8988T (cell line): ENCODE data around the gene VARS2.
"Not testable (repeated sequence)": the region's sequence is repeated elsewhere in the genome, so short reads cannot be mapped to it uniquely, and the experiment has no call there.

ENCODE experiments used
- DNase-seq: peaks from one replicate; pipeline ENCODE4 v3.0.0; 2011

Gene VARS2

GRCh38 chr6:30900863-30901417 is 13.1 kb upstream of the VARS2 start:
- DNase-seq, result no peak

GRCh38 chr6:30901436-30901835 is 12.6 kb upstream of the VARS2 start:
- DNase-seq, result no peak

- not testable (repeated sequence) for DNase-seq
Measured at GRCh38 chr6:30902196-30902595, 11.8 kb upstream of the VARS2 start.

GRCh38 chr6:30902709-30903108 is 11.3 kb upstream of the VARS2 start:
- no peak for DNase-seq

- no peak for DNase-seq
Measured at GRCh38 chr6:30903236-30903635, 10.8 kb upstream of the VARS2 start.

GRCh38 chr6:30907290-30907757 is 6.7 kb upstream of the VARS2 start:
- not testable (repeated sequence) for DNase-seq

GRCh38 chr6:30907758-30908591 is 6.1 kb upstream of the VARS2 start, which contains the start of gene GTF2H4:
TSS of gene GTF2H4 (plus strand) at chr6:30908207.
- peak; percentile 89 for DNase-seq

DNA sequence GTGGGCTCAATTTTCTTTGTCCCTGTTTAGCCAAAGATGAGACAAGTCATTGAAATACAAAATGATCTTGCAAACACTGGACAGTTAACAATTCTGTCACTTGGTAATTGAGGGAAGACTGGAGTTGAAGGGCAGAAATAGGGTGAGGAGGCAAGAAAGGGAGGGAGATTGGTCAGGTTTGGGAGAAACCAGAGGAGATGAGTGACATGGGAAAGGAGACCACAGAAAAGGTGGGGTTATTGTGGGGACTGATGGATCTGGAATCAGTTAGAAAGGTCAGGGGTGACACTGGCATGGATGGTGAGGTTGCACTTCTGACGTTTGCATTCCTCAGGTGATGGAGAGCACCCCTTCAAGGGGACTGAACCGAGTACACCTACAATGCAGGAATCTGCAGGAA is 5.3 kb upstream of the VARS2 start:
- no peak for DNase-seq

GRCh38 chr6:30910473-30910872 is 3.6 kb upstream of the VARS2 start:
- not testable (repeated sequence) for DNase-seq

DNA sequence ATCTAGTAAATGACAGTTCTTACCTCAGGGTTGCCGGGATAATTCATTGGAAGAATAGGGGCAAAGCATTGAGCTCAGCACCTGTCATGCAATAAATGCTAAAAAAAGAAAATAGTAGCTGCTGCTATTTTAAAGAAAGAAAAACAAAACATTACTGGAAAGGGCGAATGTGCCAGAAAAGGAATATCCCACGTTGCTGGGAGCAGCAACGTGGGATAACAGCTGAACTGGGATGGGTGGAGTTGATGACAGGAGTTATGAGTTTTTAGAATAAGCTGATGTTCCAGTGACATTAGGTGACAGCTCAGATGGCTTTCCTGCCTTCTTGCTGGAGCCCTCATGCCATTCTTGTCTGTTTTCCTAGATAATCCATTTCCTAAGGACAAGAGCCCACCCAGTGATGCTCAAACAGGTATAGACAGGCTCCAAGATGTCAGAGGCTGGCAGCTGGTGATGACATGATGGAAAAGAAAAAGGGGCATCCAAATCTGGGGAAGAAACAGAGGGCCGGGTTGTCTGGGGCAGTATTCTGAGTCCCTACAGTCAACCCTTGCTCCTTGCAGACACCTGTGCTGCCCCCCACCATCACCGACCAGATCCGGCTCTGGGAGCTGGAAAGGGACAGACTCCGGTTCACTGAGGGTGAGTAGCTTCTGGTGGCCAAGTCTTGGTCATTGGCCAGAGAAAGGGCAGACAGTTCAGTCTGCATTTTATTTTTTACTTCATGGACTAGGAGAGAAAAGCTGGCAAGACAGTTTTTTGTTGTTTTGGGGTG is 1.1 kb upstream of the VARS2 start:
- DNase-seq, result no peak

DNA sequence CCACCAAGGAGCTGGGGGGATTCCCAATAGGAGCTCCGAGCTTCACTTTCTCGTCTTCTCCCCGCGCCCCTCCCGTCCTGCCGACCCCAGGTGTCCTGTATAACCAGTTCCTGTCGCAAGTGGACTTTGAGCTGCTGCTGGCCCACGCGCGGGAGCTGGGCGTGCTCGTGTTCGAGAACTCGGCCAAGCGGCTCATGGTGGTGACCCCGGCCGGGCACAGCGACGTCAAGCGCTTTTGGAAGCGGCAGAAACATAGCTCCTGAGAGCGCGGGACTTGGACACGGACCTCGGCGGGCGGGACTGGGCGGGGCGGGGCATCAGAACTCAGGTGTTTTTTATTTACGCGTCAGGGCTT is 340 bp upstream of the VARS2 start:
- DNase-seq, result peak; percentile 53

DNA sequence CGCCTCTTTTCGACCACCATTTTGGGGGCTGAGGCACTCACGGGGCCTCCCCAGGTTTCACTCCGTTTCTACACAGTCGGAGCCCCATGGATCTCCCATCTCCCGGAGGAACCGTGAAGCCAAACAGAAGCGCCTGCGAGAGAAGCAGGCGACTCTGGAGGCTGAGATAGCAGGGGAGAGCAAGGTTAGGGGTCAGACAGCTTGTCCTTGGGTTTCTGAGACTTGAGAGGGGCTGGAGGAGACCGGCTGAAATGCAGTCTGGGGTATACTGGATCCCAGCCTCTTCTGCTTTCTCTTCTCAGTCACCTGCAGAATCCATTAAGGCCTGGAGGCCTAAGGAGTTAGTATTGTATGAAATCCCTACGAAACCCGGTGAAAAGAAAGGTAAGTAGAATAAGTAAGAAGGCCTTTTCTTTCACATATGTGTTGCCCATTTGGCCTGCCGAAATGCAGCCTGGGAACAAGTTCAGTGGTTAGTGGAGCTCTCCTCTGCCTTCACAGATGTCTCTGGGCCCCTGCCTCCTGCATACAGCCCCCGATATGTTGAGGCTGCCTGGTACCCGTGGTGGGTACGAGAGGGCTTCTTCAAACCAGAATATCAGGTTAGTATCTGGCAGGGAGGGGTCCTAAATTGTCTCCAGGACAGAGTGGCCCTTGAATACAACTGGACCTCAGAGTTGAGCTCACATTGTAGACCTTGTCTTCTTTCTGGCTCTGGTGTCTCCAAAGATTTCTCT is 984 bp downstream of the VARS2 start:
- no peak for DNase-seq

DNA sequence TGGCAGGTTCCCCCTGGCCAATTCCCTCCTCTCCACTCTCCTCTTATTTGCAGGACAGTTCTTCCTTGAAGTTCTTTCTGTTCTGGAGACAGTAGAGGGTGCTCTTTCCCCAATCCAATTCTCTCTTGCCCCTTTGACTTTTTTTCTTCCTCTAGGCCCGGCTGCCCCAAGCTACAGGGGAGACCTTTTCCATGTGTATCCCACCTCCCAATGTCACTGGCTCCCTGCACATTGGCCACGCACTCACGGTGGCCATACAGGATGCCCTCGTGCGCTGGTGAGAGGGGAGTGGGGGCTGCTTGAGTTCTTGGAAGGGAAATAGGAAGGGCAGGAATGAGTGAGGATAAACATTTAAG is 1.5 kb downstream of the VARS2 start:
- DNase-seq, result peak; percentile 89

DNA sequence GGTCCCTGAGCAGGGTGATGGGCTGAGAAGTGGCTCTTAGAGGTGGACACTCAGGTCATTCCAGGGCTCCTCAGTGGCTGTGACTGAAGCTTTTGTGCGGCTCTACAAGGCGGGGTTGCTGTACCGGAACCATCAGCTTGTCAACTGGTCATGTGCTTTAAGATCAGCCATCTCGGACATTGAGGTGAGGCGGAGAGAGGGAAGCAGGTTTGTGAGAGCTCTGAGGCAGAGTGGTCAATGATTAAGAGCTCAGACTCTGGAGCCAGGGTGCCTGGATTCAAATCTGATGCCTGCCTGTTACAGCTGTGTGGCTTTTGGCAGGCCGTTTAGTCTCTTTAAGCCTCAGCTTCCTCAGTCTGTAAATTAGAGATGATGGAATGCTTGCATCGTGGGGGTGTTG is 3.0 kb downstream of the VARS2 start:
- DNase-seq, result no peak

- DNase-seq, result no peak
Measured at GRCh38 chr6:30917487-30917886, 3.4 kb downstream of the VARS2 start.

GRCh38 chr6:30918670-30919069 is 4.6 kb downstream of the VARS2 start:
- no peak for DNase-seq

DNA sequence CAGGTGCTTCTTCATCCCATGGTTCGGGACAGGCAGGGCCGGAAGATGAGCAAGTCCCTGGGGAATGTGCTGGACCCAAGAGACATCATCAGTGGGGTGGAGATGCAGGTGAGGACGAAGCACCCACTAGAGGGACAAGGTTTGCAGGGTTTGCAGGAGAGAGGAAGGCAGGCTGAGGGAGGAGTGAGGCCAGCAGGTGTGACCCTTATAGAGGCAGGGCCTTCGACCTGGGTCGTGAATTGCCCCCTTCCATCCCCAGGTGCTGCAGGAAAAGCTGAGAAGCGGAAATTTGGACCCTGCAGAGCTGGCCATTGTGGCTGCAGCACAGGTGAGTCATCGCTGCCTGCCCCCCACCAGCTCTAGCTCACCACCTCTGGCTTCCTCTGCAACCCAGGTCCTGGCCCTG is 8.4 kb downstream of the VARS2 start:
- DNase-seq, result peak; percentile 61

- DNase-seq, result not testable (repeated sequence)
Measured at GRCh38 chr6:30924040-30924627, 10.1 kb downstream of the VARS2 start.

DNA sequence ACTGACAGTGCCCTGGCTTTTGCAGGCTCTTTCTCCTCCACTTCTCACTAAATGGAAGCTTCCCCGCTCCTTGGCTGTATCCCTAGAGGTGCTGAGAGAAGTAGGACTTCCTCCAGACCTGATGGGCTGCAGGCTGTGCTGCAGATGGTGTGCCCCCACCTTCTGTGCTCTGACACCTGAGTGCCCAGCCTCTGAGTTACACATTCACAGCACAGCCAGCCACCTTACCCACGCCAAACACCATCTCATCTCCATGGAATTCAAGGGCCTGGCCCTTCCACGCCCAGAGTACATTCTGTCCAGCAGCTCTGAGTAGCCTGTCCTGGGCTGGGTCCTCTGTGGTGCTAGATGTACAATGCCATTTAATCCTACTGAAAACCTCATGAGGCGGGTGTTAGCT is 12.6 kb downstream of the VARS2 start:
- DNase-seq, result no peak

DNA sequence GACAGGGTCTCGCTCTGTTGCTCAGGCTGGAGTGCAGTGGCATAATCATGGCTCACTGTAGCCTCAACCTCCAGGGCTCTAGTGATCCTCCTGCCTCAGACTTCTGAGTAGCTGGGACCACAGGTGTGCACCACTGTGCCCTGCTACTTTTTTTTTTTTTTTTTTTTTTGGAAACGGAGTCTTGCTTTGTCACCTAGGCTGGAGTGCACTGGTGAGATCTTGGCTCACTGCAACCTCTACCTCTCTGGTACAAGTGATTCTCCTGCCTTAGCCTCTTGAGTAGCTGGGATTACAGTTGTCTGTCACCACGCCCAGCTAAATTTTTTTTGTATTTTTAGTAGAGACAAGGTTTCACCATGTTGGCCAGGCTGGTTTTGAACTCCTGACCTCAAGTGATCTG is 13.0 kb downstream of the VARS2 start:
- not testable (repeated sequence) for DNase-seq

- no peak for DNase-seq
Measured at GRCh38 chr6:30928677-30929076, 14.6 kb downstream of the VARS2 start.

DNA sequence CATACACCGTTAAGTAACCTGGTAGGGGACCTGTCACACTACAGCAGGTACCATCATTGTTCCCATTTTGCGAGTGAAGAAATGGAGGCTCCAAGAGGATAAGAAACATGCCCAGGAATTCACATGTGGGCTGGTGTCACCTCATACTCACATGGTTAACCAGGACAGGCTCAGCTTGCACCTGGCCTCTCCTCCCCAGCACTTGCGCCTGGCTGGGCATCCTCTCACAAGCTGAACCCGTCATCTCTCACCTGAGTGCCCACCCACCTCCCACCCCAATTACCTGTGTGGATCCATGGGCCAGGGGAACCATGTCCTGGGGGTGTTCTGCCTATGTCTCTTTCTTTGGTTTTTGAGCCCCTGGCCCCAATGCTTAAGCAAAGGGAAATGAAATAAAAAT is 16.5 kb downstream of the VARS2 start:
- DNase-seq, result no peak

- DNase-seq, result no peak
Measured at GRCh38 chr6:30931272-30931671, 17.2 kb downstream of the VARS2 start.
